ENCODE data around the gene SLC6A8. TPM values are rescaled to one million over a fixed set of nuclear protein-coding genes. Genes with fewer than 3 reads are reported as not detected.
"Not testable (repeated sequence)": the region's sequence is repeated elsewhere in the genome, so short reads cannot be mapped to it uniquely, and the experiment has no call there.

Gene SLC6A8
- total and polyA plus RNA-seq, 9 donors = 6.3 to 23.5 (median 11.4) TPM

- no peaks in the 10 kb centered on the region for H3K27me3 ChIP-seq
- intact Hi-C loops (cut with DNase I) = no loop called here
- 83 to 87% (median 85%) methylated on average over 27 to 31 of the region's 31 CpGs for WGBS, 3 donors
- no peaks in the 10 kb centered on the region for H3K9me3 ChIP-seq
- no peak for DNase-seq
- H3K36me3 ChIP-seq = no peaks in the 10 kb centered on the region
- H3K4me3 ChIP-seq = no peak overlapping the region
- H3K4me1 ChIP-seq (ENCODE audit: insufficient read depth) = no peaks in the 10 kb centered on the region
- TF ChIP-seq CTCF (IDR thresholded peaks at IDR 0.05) (no peak), POLR2A (IDR thresholded peaks at IDR 0.05) (no peak), EP300 (IDR thresholded peaks at IDR 0.05) (no peak)
- H3K27ac ChIP-seq = no peak overlapping the region
These were observed 5.7 kb downstream of the SLC6A8 start for GRCh38 chrX:153693216-153694086.

- 57 to 82% (median 72%) methylated on average over 4 to 16 of the region's 16 CpGs for WGBS, 3 donors
- not testable (repeated sequence) for DNase-seq, H3K27ac ChIP-seq
These were observed 6.5 kb downstream of the SLC6A8 start for GRCh38 chrX:153694256-153694655.

DNA sequence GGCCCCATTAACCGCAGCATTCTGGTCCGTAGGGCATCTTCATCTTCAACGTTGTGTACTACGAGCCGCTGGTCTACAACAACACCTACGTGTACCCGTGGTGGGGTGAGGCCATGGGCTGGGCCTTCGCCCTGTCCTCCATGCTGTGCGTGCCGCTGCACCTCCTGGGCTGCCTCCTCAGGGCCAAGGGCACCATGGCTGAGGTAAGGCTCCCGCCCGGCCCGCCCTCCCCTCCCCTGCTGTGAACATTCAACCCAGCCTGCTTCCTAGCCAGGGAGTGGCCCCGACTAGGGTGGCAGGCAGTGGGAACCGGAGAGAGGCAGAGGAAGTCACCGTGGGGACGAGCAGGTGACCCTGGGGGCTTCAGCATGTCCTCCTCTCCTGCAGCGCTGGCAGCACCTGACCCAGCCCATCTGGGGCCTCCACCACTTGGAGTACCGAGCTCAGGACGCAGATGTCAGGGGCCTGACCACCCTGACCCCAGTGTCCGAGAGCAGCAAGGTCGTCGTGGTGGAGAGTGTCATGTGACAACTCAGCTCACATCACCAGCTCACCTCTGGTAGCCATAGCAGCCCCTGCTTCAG is 7.1 kb downstream of the SLC6A8 start:
- WGBS, 3 donors = 81 to 85% (median 82%) methylated on average over 19 to 23 of the region's 23 CpGs
- H3K4me1 ChIP-seq (ENCODE audit: insufficient read depth) = no peaks in the 10 kb centered on the region
- TF ChIP-seq CTCF (IDR thresholded peaks at IDR 0.05) (no peak), POLR2A (IDR thresholded peaks at IDR 0.05) (no peak), EP300 (IDR thresholded peaks at IDR 0.05) (no peak)
- H3K36me3 ChIP-seq = no peaks in the 10 kb centered on the region
- H3K27me3 ChIP-seq = no peaks in the 10 kb centered on the region
- intact Hi-C loops (cut with DNase I) = no loop called here
- no peak overlapping the region for H3K27ac ChIP-seq
- no peak for DNase-seq
- no peak overlapping the region for H3K4me3 ChIP-seq
- no peaks in the 10 kb centered on the region for H3K9me3 ChIP-seq

More at GRCh38 chrX:153694256-153694655, 6.5 kb downstream of the SLC6A8 start:
- H3K4me3 ChIP-seq; H3K27me3 ChIP-seq; H3K9me3 ChIP-seq; intact Hi-C loops (cut with DNase I); H3K36me3 ChIP-seq; H3K4me1 ChIP-seq (ENCODE audit: insufficient read depth): not testable (repeated sequence)

- H3K4me3 ChIP-seq = no peak overlapping the region
- H3K27me3 ChIP-seq = no peaks in the 10 kb centered on the region
- TF ChIP-seq CTCF (IDR thresholded peaks at IDR 0.05) (no peak), EP300 (IDR thresholded peaks at IDR 0.05) (no peak), POLR2A (IDR thresholded peaks at IDR 0.05) (no peak)
- WGBS, 3 donors = 75 to 79% (median 76%) methylated on average over 15 of the region's 15 CpGs
- DNase-seq = no peak
- no peaks in the 10 kb centered on the region for H3K36me3 ChIP-seq
- no peaks in the 10 kb centered on the region for H3K9me3 ChIP-seq
- H3K4me1 ChIP-seq (ENCODE audit: insufficient read depth) = no peaks in the 10 kb centered on the region
- H3K27ac ChIP-seq = no peak overlapping the region
- intact Hi-C loops (cut with DNase I) = no loop called here
These were observed 8.4 kb downstream of the SLC6A8 start for GRCh38 chrX:153696100-153696499.

DNA sequence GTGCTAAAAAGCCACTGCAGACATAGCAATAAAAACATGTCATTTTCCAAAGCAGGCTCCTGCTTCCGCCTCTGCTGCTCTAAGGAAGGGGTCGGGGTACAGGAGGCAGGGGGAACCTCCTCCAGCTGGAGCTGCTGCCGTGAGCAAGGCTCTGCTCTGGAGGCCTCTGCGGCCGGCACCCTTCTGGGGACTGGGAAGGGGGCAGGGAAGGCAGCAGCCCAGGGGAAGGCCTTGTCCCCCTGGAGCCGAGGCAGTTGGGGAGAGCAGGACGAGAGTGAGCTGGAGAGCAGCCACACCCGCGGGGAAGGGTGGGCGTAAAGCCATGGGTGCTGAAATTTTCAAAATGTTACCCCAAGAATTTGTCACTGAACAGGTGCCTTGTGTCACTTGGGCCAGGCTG is 8.8 kb downstream of the SLC6A8 start:
- WGBS, 3 donors = 76 to 84% (median 78%) methylated on average over 10 of the region's 10 CpGs
- intact Hi-C loops (cut with DNase I); H3K27ac ChIP-seq; H3K9me3 ChIP-seq; H3K36me3 ChIP-seq; H3K4me3 ChIP-seq; DNase-seq; H3K27me3 ChIP-seq; H3K4me1 ChIP-seq (ENCODE audit: insufficient read depth): not testable (repeated sequence)

- H3K27me3 ChIP-seq; H3K9me3 ChIP-seq; H3K4me3 ChIP-seq; DNase-seq; intact Hi-C loops (cut with DNase I); H3K27ac ChIP-seq; H3K4me1 ChIP-seq (ENCODE audit: insufficient read depth); H3K36me3 ChIP-seq: not testable (repeated sequence)
- 84 to 91% (median 88%) methylated on average over 16 of the region's 16 CpGs for WGBS, 3 donors
These were observed 9.4 kb downstream of the SLC6A8 start for GRCh38 chrX:153696986-153697722.
